ENCODE results near the gene PHAF1. TPM values are rescaled to one million over a fixed set of nuclear protein-coding genes. Genes with fewer than 3 reads are reported as not detected.

The PHAF1 gene
- total RNA-seq, 1 donor from 2014 or later: 10.8 TPM

GRCh38 chr16:67184995-67185650 is 75.4 kb downstream of the PHAF1 start:
- DNase-seq (ENCODE audit: missing footprints): peak; percentile 96
- intact Hi-C loops (cut with DNase I): loop anchor here (1.0 to 2.0 kb wide), 2 partner anchors 24 to 208 kb away; no protein-coding TSS in a partner anchor
- peak; percentile 59 for ATAC-seq

DNA sequence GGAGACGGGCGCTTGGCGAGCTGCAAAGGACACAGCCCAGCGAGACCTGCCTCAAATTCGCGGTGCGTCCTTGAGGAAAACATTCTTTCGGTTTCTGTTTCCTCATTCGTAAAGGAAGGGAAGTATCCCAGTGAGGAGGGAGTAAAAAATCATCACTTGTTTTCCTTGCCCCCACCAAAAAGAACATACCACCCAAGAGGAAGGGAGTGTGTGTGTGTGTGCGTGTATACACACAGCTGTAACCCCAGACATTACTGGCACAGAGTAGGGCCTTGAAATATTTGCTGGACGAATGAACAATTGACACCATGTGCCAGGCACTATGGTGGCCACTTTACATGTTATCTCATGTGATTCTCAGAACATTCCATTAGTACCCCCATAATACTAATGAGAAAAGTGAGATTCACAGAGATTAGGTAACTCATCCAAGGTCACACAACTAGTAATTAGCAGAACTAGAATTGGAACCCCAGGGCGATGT is 76.0 kb downstream of the PHAF1 start:
- DNase-seq (ENCODE audit: missing footprints) (no peak), ATAC-seq (no peak)
- intact Hi-C loops (cut with DNase I): loop anchor here (1.0 to 2.0 kb wide), 2 partner anchors 25 to 208 kb away; no protein-coding TSS in a partner anchor

DNA sequence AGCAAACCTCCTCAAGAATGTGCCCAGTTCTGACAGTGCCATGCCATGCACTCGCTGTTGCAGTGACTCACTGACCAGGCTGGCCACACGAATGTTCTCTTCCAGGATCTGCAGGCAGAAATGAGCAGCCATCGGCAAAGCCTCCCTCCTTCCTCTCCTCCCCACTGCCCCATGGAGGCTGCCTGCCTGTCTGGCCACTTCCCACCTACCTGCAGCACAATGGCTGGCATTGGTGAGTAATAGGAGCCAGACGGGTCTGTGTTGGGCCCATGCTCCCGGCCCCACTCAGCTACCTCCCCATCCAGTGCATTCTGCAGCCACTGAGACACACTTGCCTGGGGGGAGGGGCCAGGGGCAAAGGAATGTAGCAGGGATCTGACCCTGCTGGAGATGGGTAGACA is 76.8 kb downstream of the PHAF1 start:
- intact Hi-C loops (cut with DNase I): no loop called here
- DNase-seq (ENCODE audit: missing footprints) (peak; percentile 56), ATAC-seq (no peak)

- DNase-seq (ENCODE audit: missing footprints): no peak
These were observed 77.6 kb downstream of the PHAF1 start for GRCh38 chr16:67187175-67187890.

DNA sequence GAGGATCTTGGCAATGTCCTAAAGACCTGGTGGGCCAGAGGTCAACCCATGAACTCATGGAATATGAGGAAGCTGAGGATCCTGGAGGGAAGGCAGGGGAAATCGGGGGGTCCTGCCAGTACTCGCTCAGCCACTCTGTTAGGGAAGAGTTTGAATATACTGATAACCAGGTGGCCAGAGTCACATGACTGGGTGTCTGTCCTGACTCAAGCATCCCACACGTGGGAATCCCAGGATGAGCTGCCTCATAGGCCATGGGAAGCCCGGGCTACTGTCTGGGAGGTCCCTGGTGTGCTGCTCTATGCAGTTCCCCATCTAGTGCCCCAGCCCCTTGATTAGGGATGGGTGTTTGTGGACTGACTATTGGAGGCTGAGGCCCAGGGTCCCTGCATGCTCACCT is 78.6 kb downstream of the PHAF1 start:
- DNase-seq (ENCODE audit: missing footprints) (no peak), ATAC-seq (no peak)
- intact Hi-C loops (cut with DNase I): no loop called here

More at GRCh38 chr16:67187175-67187890, 77.6 kb downstream of the PHAF1 start:
- ATAC-seq: no peak
- intact Hi-C loops (cut with DNase I): no loop called here

DNA sequence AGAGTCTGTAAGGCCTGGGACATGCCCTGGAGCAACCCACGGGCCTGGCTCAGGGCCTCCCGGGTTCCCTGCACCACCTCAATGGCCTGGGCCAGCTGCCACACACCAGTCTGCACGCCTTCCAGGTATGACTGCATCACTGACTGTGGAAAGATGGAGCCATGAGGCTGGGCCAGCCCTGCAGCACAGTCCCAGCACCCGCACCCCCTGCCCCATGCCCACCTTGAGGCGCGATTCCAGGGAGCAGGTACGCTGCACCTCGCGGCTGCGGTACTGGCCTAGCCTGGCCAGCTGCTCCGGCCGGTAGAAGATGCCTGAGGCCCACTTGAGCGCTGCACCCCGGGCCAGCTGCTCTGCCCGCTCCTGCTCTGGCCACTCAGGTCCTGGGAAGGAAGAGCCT is 79.1 kb downstream of the PHAF1 start:
- intact Hi-C loops (cut with DNase I): no loop called here
- no peak for ATAC-seq
- no peak for DNase-seq (ENCODE audit: missing footprints)

GRCh38 chr16:67190041-67190440 is 80.3 kb downstream of the PHAF1 start, which contains the start of gene EXOC3L1:
Gene EXOC3L1, minus strand, starts transcription at chr16:67190136. Its CDS starts 460 bp downstream, at chr16:67189676.
- ATAC-seq (no peak), DNase-seq (ENCODE audit: missing footprints) (no peak)
- intact Hi-C loops (cut with DNase I): no loop called here

DNA sequence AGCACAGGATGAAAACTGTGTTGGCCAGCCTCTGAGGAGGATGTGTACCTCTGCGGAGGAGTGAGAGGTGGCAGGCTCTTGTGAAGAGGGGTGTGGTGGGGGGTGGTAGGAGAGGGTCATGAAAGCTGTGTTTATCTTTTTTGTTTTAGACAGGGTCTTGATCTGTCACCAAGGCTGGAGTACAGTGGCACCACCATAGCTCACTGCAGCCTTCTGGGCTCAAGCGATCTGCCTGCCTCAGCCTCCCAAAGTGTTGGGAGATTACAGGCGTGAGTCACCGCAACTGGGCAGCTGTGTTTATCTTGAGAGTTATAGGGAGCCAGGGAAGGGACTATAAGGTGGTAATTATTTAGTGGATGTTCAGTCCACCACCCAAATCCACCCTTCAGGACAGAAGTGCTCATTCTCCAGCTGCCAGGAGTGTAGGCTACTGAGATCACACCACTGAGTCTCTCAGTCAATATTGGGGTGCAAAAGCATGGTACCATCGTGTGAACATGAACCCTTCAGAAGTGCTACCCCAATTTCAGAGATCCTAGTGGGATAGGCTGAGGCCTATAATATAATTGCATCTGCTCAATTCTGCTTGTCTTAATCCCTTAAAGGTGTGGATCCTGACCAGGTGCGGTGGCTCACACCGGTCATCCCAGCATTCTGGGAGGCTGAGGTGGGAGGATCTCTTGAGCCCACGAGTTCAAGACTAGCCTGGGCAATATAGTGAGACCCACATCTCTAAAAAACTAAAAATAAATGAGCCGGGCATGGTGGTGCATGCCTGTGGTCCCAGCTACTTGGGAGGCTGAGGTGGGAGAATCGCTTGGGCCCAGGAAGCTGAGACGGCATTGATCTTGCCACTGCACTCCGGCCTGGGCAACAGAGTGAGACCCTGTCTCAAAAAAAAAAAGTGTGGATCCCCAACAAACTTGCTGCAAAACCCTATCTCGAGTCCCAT is 81.0 kb downstream of the PHAF1 start:
- intact Hi-C loops (cut with DNase I): no loop called here
- ATAC-seq: no peak
- DNase-seq (ENCODE audit: missing footprints): no peak

DNA sequence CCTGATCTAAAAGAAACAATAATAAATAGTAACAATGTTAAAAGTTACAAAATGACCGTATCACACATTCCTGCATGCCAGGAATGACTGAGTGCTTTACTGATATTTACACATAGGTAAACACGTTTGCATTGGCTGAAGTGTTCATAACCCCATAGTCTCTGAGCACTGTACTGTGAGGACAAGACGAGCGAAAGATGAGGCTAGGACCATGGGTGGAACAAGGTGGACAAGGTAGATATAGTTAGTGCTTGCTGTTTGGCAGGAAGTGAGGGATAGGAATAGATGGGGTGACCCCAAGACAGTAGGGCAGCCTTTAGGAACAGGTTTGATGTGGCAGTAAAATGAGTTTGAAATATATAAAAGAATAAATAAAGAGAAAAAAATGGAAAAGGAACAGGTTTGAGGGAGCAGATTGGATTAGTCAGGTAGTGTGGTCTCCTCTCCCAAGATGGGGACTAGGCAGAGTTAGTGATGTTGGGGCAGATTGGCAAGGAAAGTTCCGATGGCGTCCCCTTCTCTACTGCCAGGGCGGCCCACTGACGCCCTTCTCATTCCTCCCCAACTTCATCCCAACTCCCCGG is 81.8 kb downstream of the PHAF1 start:
- DNase-seq (ENCODE audit: missing footprints) (no peak), ATAC-seq (no peak)
- intact Hi-C loops (cut with DNase I): no loop called here

GRCh38 chr16:67191995-67192681 is 82.4 kb downstream of the PHAF1 start, which contains the start of gene E2F4:
Gene E2F4, plus strand, starts transcription at chr16:67192155. Its CDS starts 73 bp downstream, at chr16:67192228.
- intact Hi-C loops (cut with DNase I): loop anchor here (1.0 kb wide), 1 partner anchor 35 kb away; the partner anchor contains the start of gene TMEM208
- ATAC-seq (peak; percentile 94), DNase-seq (ENCODE audit: missing footprints) (peak; percentile 97)

DNA sequence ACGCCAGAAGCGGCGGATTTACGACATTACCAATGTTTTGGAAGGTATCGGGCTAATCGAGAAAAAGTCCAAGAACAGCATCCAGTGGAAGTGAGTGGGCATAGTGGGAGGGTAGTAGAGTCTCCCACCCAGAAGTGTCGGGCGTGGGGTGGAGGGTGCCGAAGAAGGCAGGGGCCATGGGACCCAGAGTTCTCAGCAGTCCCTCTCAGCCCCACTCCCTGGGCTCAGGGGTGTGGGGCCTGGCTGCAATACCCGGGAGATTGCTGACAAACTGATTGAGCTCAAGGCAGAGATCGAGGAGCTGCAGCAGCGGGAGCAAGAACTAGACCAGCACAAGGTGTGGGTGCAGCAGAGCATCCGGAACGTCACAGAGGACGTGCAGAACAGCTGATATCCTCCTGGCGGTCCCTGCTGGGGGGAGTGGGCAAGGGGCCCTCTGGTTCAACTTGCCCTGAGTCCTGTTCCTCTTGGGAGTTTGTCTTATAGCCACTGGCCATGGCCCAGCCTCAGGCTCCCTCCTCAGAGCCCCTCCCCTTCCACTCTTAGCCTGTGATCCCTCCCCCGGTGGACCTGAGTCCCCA is 83.1 kb downstream of the PHAF1 start:
- intact Hi-C loops (cut with DNase I): loop anchor here (1.0 kb wide), 1 partner anchor 34 kb away; the partner anchor contains the start of gene TMEM208
- ATAC-seq (no peak), DNase-seq (ENCODE audit: missing footprints) (no peak)

DNA sequence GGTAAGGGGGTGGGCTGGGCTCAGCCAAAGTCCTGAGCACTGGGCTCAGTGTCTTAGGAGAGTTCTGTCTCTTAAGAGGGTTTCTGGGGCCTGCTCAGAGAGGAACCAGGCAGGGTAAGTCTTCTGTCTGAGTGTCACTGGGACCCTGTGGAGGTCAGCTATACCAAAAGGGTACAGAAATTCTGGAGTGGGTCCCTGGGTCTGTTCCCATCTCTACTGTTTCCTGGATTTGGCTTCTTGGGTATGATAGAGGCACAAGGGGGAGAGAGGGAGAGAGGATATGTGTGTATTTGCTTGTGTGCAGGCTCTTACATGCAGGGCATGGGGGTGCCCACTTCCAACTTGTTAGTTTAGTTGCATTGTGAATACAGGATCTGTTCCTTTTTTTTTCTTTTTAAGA is 83.8 kb downstream of the PHAF1 start:
- DNase-seq (ENCODE audit: missing footprints): no peak
- ATAC-seq: no peak
- intact Hi-C loops (cut with DNase I): no loop called here

- ATAC-seq: no peak
- intact Hi-C loops (cut with DNase I): no loop called here
- no peak for DNase-seq (ENCODE audit: missing footprints)
These were observed 84.5 kb downstream of the PHAF1 start for GRCh38 chr16:67194260-67194659.

DNA sequence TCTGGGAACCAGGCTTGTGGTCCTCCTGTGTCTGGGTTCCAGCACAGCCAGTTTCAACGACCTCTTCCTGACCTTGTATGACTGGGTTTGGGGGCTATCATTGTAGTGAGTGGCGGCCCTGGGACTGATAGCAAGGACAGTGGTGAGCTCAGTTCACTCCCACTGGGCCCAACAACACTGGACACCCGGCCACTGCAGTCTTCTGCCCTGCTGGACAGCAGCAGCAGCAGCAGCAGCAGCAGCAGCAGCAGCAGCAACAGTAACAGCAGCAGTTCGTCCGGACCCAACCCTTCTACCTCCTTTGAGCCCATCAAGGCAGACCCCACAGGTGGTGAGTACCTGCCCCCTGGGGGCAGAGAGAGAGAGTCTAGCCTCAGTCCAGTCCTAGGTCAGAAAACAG is 85.9 kb downstream of the PHAF1 start:
- no peak for DNase-seq (ENCODE audit: missing footprints)
- intact Hi-C loops (cut with DNase I): no loop called here
- ATAC-seq: no peak

DNA sequence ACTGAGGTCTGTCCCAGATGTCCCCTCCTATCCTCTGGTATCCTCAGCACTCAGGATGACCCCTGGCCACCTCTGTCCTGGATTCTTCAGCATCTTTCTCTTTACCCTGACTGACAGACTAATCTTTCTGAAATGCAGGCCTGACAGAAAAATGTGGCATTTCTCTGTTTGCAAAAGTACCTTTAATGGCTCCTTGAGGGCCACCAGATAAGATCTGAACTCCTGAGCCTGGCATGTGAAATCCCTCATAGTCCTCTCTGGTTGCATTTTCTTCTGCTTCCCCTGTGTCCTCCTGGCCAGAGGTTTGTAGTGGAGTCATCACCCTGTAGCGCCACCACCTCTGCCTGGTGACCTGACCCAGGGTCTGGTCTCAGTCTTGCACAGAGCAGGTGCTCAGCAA is 87.1 kb downstream of the PHAF1 start:
- intact Hi-C loops (cut with DNase I): no loop called here
- no peak for ATAC-seq
- DNase-seq (ENCODE audit: missing footprints): no peak

- no peak for ATAC-seq
- intact Hi-C loops (cut with DNase I): no loop called here
These were observed 88.0 kb downstream of the PHAF1 start for GRCh38 chr16:67197704-67198103.

More at GRCh38 chr16:67197704-67198103, 88.0 kb downstream of the PHAF1 start:
- DNase-seq (ENCODE audit: missing footprints): no peak

Data from Right ventricle myocardium inferior (tissue), 1 donor.